HG02852 (cell line): Measurements from ENCODE around the gene SEMA3C.

ENCODE experiments used
- ATAC-seq: cut with Tn5 transposase; IDR thresholded peaks from one replicate; pipeline ENCODE4 v1.9.1; 2021; ENCODE audit warnings: mild to moderate bottlenecking, moderate library complexity; ENCODE audit not compliant: unreplicated experiment

SEMA3C gene

GRCh38 chr7:80707318-80707717 is 211.5 kb downstream of the SEMA3C start:
- no peak for ATAC-seq

- no peak for ATAC-seq
Observed at GRCh38 chr7:80705130-80705781, 213.6 kb downstream of the SEMA3C start.

- no peak for ATAC-seq
Observed at GRCh38 chr7:80703272-80703671, 215.6 kb downstream of the SEMA3C start.

- no peak for ATAC-seq
Observed at GRCh38 chr7:80699721-80700256, 219.1 kb downstream of the SEMA3C start.

- ATAC-seq, result peak; percentile 77
Observed at GRCh38 chr7:80699045-80699638, 219.7 kb downstream of the SEMA3C start.
